Panc1 (cell line): Measurements from ENCODE around the gene EQTN. TPM values are rescaled to one million over a fixed set of nuclear protein-coding genes. Genes with fewer than 3 reads are reported as not detected.

Experiments used
- ATAC-seq: fragments of 200-7000 bp; cut with Tn5 transposase; 2 replicates; pipeline ENCODE4 v1.9.1; 2020; ENCODE audit warnings: mild to moderate bottlenecking, moderate library complexity
- BruUV-seq: library from RNA; stranded (reverse); fragments of 400-500 nt; replicated peaks from 2 replicates; lab custom pipeline; 2021; lab: Mats Ljungman, UMichigan
- CTCF ChIA-PET: fragments of 300-600 bp; sonication (Branson Sonifier 250); formaldehyde crosslinking; loops from one replicate; lab custom pipeline; 2022; ENCODE audit warnings: antibody characterized with exemption; lab: Charles Lee
- POLR2A ChIA-PET: fragments of 300-600 bp; sonication (Branson Sonifier 250); formaldehyde crosslinking; loops from one replicate; lab custom pipeline; 2022; ENCODE audit warnings: antibody characterized with exemption; lab: Charles Lee
- DNase-seq: peaks from one replicate; pipeline ENCODE4 v3.0.0-alpha.2; 2010; ENCODE audit warnings: low read depth, low spot score
- H3K27ac ChIP-seq: 2 replicates; pipeline ENCODE4 v1.5.1; 2011; ENCODE audit warnings: mild to moderate bottlenecking, low read length, inconsistent platforms
- H3K27me3 ChIP-seq: fragments of 200-500 bp; sonication (Bioruptor generic); 2 replicates; pipeline ENCODE4 v1.6.0; 2014; ENCODE audit warnings: low read length, inconsistent platforms; ENCODE audit not compliant: control insufficient read depth, insufficient read depth
- H3K36me3 ChIP-seq: fragments of 200-500 bp; sonication (Bioruptor generic); 2 replicates; pipeline ENCODE4 v1.5.1; 2014; ENCODE audit warnings: inconsistent platforms, mild to moderate bottlenecking, low read length, moderate library complexity; ENCODE audit not compliant: control insufficient read depth, insufficient read depth
- H3K4me1 ChIP-seq: 2 replicates; pipeline ENCODE4 v1.5.1; 2011; ENCODE audit warnings: inconsistent platforms, mild to moderate bottlenecking, low read length, moderate library complexity; ENCODE audit not compliant: control insufficient read depth, insufficient read depth
- H3K4me3 ChIP-seq, 2 experiments: 2 replicates each; pipeline ENCODE4 v1.5.1; 2011 to 2012; ENCODE audit warnings: low read depth in 2 of 2, low read length in 2 of 2, mild to moderate bottlenecking in 2 of 2, inconsistent platforms in 1 of 2, moderate library complexity in 1 of 2
- H3K9me3 ChIP-seq: fragments of 200-500 bp; sonication (Bioruptor generic); 2 replicates; pipeline ENCODE4 v1.5.1; 2014; ENCODE audit warnings: low read depth, mild to moderate bottlenecking, inconsistent platforms, low read length, moderate library complexity; ENCODE audit not compliant: control insufficient read depth, insufficient read depth
- POLR2AphosphoS5 ChIP-seq: IDR thresholded peaks from 2 replicates; pipeline ENCODE4 v1.6.1; 2012; ENCODE audit warnings: mild to moderate bottlenecking, low read depth, low read length, moderate library complexity
- SIN3A ChIP-seq: IDR thresholded peaks from 2 replicates; pipeline ENCODE4 v1.6.1; 2012; ENCODE audit warnings: low read depth, mild to moderate bottlenecking, low read length, moderate library complexity, borderline replicate concordance; ENCODE audit not compliant: insufficient read depth
- TCF7L2 ChIP-seq: IDR thresholded peaks from 2 replicates; pipeline ENCODE4 v1.6.1; 2011; ENCODE audit warnings: mild to moderate bottlenecking, low read depth, low read length, inconsistent platforms
- in situ Hi-C: cut with HindIII; loops from 2 replicates; pipeline ENCODE4 v1.10.0; 2016; ENCODE audit warnings: low sequenced_read_pairs, low pct_unique_long_range_greater_than_20kb
- intact Hi-C: fragments of 100-400 bp; cut with micrococcal nuclease; formaldehyde crosslinking; loops from one replicate; pipeline ENCODE4 v1.10.0; 2022; ENCODE audit not compliant: unreplicated experiment
- total RNA-seq: library from RNA; stranded (reverse); gene quantifications from one replicate; pipeline ENCODE4 v1.2.1, GENCODE V29; 2021; ENCODE audit not compliant: unreplicated experiment
- TF ChIP-seq, protein P1 (sequence below): fragments of 450-650 bp; IDR thresholded peaks from 2 replicates; pipeline ENCODE4 v1.5.1; 2017; ENCODE audit warnings: mild to moderate bottlenecking
- TF ChIP-seq, protein P2 (sequence below), 2 experiments: IDR thresholded peaks; 2 replicates each; pipeline ENCODE4 v1.6.1; 2011 to 2012; ENCODE audit warnings: low read depth in 2 of 2, control low read depth in 1 of 2, low read length in 1 of 2, mild to moderate bottlenecking in 1 of 2, moderate library complexity in 1 of 2; ENCODE audit not compliant: insufficient read depth in 1 of 2

Gene EQTN
- total RNA-seq, 1 experiment from 2014 or later, result not detected

DNA sequence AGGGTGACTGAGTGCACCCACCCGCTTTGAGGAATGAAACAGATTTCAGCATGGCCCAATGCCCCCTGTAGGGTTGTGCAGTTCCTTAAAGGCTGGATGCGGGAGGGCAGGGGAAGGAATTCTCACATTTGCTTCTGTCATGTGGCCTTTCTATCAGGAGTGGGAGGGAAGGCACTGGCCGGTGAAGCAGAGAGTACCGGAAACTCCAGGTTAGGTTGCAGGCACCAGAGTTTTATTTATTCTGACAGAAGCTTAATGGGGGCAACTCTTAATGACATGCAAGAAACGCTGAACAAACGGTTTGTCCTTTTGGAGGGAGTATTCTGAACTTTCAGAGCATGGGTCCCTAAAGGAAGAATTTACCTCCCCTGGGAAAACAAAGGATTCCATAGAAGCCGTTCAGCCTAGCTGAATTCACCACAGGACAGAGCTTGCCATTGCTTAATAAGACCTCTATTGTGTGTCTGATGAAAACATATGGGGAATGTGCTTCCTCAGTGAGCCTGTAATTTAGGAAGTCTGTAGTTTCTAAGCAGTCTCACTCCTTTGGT lies 44.1 kb upstream of the EQTN start:
- DNase-seq (no peak), ATAC-seq (no peak)
- intact Hi-C loops (no loop called here), in situ Hi-C loops (no loop called here)
- no peaks in the 10 kb centered on the region for H3K36me3 ChIP-seq
- H3K9me3 ChIP-seq, result no peaks in the 10 kb centered on the region
- no TSS peak for BruUV-seq
- H3K27me3 ChIP-seq, result no peaks in the 10 kb centered on the region
- TF ChIP-seq POLR2AphosphoS5 (no peak), SIN3A (no peak)
- TF ChIP-seq, protein P1, sequence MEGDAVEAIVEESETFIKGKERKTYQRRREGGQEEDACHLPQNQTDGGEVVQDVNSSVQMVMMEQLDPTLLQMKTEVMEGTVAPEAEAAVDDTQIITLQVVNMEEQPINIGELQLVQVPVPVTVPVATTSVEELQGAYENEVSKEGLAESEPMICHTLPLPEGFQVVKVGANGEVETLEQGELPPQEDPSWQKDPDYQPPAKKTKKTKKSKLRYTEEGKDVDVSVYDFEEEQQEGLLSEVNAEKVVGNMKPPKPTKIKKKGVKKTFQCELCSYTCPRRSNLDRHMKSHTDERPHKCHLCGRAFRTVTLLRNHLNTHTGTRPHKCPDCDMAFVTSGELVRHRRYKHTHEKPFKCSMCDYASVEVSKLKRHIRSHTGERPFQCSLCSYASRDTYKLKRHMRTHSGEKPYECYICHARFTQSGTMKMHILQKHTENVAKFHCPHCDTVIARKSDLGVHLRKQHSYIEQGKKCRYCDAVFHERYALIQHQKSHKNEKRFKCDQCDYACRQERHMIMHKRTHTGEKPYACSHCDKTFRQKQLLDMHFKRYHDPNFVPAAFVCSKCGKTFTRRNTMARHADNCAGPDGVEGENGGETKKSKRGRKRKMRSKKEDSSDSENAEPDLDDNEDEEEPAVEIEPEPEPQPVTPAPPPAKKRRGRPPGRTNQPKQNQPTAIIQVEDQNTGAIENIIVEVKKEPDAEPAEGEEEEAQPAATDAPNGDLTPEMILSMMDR, result no peak
- TF ChIP-seq, protein P2, sequence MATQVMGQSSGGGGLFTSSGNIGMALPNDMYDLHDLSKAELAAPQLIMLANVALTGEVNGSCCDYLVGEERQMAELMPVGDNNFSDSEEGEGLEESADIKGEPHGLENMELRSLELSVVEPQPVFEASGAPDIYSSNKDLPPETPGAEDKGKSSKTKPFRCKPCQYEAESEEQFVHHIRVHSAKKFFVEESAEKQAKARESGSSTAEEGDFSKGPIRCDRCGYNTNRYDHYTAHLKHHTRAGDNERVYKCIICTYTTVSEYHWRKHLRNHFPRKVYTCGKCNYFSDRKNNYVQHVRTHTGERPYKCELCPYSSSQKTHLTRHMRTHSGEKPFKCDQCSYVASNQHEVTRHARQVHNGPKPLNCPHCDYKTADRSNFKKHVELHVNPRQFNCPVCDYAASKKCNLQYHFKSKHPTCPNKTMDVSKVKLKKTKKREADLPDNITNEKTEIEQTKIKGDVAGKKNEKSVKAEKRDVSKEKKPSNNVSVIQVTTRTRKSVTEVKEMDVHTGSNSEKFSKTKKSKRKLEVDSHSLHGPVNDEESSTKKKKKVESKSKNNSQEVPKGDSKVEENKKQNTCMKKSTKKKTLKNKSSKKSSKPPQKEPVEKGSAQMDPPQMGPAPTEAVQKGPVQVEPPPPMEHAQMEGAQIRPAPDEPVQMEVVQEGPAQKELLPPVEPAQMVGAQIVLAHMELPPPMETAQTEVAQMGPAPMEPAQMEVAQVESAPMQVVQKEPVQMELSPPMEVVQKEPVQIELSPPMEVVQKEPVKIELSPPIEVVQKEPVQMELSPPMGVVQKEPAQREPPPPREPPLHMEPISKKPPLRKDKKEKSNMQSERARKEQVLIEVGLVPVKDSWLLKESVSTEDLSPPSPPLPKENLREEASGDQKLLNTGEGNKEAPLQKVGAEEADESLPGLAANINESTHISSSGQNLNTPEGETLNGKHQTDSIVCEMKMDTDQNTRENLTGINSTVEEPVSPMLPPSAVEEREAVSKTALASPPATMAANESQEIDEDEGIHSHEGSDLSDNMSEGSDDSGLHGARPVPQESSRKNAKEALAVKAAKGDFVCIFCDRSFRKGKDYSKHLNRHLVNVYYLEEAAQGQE (IDR thresholded peaks at IDR 0.05; ENCODE audit: insufficient read depth in 1 of 2, low read depth in 2 of 2, low read length in 1 of 2), result no peak
- no peaks in the 10 kb centered on the region for H3K4me1 ChIP-seq
- H3K4me3 ChIP-seq, result no peak overlapping the region
- no peak overlapping the region for H3K27ac ChIP-seq
- POLR2A ChIA-PET, result no interaction called here
- CTCF ChIA-PET, result no interaction called here

DNA sequence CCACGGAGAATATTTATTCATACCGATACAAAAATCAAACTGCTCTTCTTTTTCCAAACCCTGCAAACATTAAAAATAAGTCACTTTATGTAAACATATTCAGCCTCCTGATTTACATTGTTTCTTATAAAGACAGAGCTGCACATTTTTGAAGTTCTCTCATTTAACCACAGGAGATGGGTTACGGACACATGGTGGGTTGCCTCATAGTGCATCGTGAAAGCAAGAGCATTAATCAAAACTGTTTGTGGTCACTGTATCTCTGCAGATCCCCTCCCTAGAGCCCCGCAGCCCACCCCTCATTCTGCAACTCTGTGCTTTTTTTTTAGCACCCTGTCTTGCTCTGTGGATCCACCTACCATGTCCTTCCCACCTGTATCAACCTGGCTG lies 43.3 kb upstream of the EQTN start:
- ChIA-PET POLR2A (no interaction called here), CTCF (no interaction called here)
- Histone ChIP-seq H3K4me3 (no peak overlapping the region), H3K4me1 (no peaks in the 10 kb centered on the region), H3K27ac (no peak overlapping the region), H3K9me3 (no peaks in the 10 kb centered on the region), H3K27me3 (no peaks in the 10 kb centered on the region), H3K36me3 (no peaks in the 10 kb centered on the region)
- intact Hi-C loops (no loop called here), in situ Hi-C loops (no loop called here)
- DNase-seq (no peak), ATAC-seq (no peak)
- BruUV-seq, result no TSS peak
- TF ChIP-seq, protein P2 (IDR thresholded peaks at IDR 0.05; ENCODE audit: insufficient read depth in 1 of 2, low read depth in 2 of 2, low read length in 1 of 2), result no peak
- TF ChIP-seq TCF7L2, result no peak
- TF ChIP-seq, protein P1, result no peak
- TF ChIP-seq SIN3A, result no peak
- no peak for TF ChIP-seq POLR2AphosphoS5
